GM10847 (cell line): ENCODE results near the gene MAP4.

ENCODE experiments used
- POLR2A ChIP-seq: IDR thresholded peaks from 2 replicates; pipeline ENCODE4 v1.6.1; 2011; ENCODE audit not compliant: insufficient read length; ENCODE audit errors: extremely low read depth

Gene MAP4

GRCh38 chr3:47867451-47868044 is 148.7 kb downstream of the MAP4 start:
- TF ChIP-seq POLR2A: no peak

DNA sequence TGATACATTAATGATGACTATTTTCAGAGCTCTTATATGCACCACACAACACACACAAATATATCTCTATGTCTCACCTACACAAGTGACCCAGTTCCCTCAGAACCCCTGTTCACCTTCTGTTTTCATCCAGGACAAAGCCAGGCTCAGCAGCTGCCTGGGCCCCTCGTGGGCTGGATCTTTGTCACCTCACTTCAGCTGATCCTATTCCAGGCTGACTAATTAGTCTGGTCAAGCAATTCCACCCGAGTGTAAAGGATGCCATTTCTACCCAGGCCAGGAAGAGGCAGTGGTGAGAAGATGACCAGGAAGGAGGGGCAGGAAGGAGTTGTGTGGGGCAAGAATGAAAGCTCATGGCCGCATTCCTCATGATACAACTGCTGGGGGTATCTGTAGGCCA is 151.0 kb downstream of the MAP4 start:
- no peak for TF ChIP-seq POLR2A

DNA sequence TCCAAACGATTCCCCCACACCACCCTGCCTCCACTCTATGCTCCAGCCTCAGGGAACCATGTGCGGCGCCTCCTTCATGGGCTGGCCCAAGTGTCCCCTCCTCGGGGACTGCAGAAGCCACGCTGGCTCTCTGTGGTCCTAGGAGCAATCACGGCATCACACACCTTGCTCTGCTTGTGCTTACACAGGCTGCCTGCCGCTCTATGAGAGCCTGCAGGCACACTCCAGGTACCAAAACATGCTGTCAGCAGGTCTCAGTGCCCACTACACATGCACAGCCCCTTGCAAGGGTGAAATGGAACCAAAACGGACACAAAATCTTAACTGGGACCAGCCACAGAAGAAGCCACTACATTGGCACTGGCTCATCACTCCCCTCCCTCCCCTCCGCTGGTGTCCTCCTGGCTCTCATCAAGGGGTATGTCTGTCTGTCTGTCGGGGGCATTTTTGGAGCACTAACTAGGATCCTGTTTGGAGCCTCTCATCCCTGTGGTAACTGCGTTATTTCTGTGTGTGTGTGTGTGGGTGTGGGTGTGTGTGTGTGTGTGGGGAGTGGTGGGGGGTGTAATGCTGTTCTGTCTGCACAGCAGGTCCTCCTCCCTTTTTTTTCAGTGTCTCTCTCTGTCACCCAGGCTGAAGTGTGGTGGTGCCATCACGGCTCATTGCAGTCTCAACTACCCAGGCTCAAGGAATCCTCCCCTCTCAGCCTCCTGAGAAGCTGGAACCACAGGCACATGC is 152.7 kb downstream of the MAP4 start:
- no peak for TF ChIP-seq POLR2A

DNA sequence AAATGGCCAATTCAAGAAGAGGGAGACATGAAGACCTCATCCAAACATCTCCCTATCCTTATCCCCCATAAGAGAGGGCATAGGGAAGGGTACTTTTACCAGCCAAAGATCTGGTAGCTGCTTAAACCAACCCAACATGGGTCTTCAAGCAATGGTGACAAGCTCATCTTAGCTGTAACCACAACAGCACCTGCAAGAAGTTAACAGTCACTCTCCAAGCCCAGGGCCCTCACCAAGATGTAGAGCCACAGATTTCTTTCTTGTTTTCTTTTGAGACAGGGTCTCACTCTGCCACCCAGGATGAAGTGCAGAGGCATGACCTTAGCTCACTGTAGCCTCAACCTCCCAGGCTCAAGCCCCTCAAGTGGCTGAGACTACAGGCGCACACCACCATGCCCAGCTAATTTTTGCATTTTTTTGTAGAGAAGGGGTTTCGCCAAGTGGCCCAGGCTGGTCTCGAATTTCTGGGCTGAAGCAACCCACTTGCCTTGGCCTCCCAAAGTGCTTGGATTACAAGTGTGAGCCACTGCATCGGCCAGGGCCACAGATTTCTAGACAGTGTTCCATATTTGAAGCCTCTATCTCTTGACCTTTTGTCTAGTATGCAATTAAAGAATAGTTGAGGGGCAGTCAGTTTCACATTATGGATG is 156.1 kb downstream of the MAP4 start:
- TF ChIP-seq POLR2A: no peak

GRCh38 chr3:47857151-47857550 is 159.1 kb downstream of the MAP4 start:
- TF ChIP-seq POLR2A: no peak

GRCh38 chr3:47856669-47857068 is 159.5 kb downstream of the MAP4 start:
- TF ChIP-seq POLR2A: no peak

- no peak for TF ChIP-seq POLR2A
Observed at GRCh38 chr3:47855461-47856383, 160.5 kb downstream of the MAP4 start.

DNA sequence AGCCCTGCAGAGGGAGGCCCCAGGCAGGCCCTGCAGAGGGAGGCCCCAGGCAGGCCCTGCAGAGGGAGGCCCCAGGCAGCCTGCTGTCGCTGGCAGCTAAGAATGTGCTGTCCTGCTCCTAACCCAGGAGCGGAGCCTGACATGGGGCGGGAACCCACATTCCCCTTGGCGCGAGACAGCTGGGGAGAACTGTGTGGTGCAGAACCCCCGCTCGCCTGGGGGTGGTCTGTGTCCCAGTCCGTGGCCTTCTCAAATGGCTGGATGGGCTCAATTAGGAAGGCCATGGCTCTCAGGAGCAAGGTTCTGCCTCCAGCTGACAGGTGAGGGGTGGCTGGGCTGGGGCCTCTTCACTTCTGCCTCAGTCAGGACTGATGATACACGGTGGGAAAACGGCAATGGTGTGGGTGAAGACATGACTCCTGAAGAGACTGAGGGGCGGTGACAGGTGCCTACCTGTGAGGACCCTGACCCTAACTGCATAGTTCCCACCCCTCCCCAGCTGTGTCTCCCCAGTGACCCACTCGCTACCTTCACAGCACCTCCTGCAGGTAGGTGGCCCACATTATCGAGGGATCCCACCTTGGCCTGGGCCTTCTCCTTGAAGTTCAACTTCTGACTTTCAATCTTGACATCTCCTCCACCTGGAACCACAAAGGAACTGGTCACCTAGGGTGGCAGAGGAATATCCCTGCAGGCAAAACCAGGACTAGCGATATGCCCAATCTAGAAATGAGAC is 161.3 kb downstream of the MAP4 start:
- no peak for TF ChIP-seq POLR2A

GRCh38 chr3:47854267-47854666 is 161.9 kb downstream of the MAP4 start:
- TF ChIP-seq POLR2A: no peak

DNA sequence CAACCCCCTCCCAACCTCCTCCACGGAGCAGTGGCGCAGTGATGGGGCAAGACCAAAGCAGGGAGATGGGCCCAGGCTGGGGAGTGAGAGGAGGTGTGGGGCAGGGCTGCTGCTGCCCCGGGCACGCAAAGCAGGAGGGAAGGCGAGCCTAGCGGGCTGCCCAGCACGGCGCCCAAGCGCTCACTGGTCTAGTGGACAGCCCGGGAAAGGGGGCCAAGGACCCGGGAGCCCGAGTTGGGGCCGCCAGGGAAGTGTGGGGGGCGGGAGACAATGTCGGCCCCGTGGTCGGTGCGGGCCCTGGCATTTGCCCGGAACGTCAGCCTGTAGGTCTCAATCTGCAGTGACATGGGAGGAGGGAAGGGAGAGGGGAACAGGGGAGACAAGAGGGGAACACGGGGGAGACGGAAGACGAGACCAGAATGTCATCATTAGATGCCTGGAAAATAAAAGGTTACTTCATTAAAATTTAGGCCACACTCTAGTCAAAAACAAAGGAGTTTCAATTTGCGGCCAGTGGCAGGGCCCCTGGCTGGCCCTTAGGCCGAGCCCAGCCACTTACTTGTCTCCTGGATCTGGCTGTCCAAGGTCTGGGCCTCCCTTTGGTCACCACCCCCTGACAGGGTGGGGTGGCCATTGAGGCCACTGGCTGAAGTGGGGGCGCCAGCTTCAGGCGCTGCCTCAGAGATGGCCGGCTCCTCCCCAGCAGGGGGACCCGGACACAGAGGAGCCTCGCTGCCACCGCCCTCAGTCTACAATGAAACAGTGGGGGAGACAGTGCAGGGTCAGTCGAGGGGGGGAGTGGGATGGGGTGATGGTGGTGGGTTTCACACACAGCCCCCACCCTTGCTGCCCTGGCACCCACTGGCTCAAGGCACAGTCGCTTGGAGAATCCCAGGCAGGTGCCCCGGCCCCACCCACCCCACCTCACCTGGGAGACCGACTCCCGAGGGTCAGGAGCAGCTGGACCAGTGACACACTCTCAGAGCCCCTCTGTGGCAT is 163.3 kb downstream of the MAP4 start:
- no peak for TF ChIP-seq POLR2A

DNA sequence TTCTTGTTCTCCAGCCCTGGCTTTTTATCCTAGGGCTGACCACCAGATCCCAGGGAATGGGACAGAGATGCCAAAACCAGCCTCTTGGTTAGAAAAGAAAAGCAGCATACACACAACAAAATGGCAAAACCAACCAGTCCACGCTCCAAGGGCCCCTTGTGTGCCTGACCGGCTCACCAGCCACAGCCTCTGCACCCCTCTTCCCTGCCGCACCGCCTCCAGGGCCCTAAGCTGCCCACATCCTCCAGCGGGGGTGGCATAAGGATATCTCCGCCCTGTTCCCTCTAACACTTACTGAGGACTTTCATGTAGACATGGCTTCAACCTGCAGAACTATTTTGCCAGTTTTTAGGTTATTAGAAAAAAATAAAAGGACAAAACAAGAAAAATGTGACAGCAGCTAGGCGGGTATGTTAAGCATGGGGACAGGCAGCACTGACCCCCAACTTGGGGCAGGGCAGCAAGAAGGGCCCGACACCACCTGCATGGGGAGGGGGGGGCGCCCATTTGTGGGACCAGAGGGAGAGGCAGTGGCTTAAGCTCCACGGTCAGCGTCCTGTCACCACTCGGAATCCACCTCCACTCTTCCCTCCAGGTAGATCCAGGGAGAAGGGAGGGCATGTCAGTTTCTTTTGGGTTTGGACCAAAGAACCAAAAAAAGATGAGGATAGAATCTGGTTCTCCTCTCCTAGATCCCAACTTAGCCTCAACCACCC is 164.2 kb downstream of the MAP4 start:
- no peak for TF ChIP-seq POLR2A

- no peak for TF ChIP-seq POLR2A
Observed at GRCh38 chr3:47850564-47851410, 165.4 kb downstream of the MAP4 start.
